ENCODE data around the gene ALK. TPM values are rescaled to one million over a fixed set of nuclear protein-coding genes. Genes with fewer than 3 reads are reported as not detected.

ALK gene
- total RNA-seq, 2 experiments from 2014 or later = not detected

GRCh38 chr2:29723255-29724001 lies 198.0 kb downstream of the ALK start:
- no peak overlapping the region for H3K27ac Mint-ChIP-seq
- no peak overlapping the region for H3K4me3 Mint-ChIP-seq
- H3K9me3 Mint-ChIP-seq = no peaks in the 10 kb centered on the region
- no peaks in the 10 kb centered on the region for H3K36me3 Mint-ChIP-seq (ENCODE audit: low read depth)
- no peaks in the 10 kb centered on the region for H3K4me1 Mint-ChIP-seq
- H3K27me3 Mint-ChIP-seq = peaks cover 8% of the 10 kb centered on the region
- ChIA-PET POLR2A (no interaction called here), CTCF (no interaction called here)
- DNase-seq = no peak

- Mint-ChIP-seq H3K27me3 (peaks cover 9% of the 10 kb centered on the region), H3K36me3 (ENCODE audit: low read depth) (no peaks in the 10 kb centered on the region), H3K27ac (no peak overlapping the region), H3K4me1 (no peaks in the 10 kb centered on the region), H3K9me3 (no peaks in the 10 kb centered on the region), H3K4me3 (no peak overlapping the region)
- no peak for DNase-seq
- CTCF ChIA-PET = no interaction called here
- POLR2A ChIA-PET = no interaction called here
Observed at GRCh38 chr2:29719639-29720038, 201.7 kb downstream of the ALK start.

- ChIA-PET CTCF (no interaction called here), POLR2A (no interaction called here)
- Mint-ChIP-seq H3K27ac (no peak overlapping the region), H3K4me3 (no peak overlapping the region), H3K27me3 (peaks cover 9% of the 10 kb centered on the region), H3K4me1 (no peaks in the 10 kb centered on the region), H3K9me3 (no peaks in the 10 kb centered on the region), H3K36me3 (ENCODE audit: low read depth) (no peaks in the 10 kb centered on the region)
- DNase-seq = no peak
Observed at GRCh38 chr2:29718076-29718686, 203.2 kb downstream of the ALK start.

- H3K36me3 Mint-ChIP-seq (ENCODE audit: low read depth) = no peaks in the 10 kb centered on the region
- no peaks in the 10 kb centered on the region for H3K4me1 Mint-ChIP-seq
- no peak overlapping the region for H3K27ac Mint-ChIP-seq
- peaks cover 4% of the 10 kb centered on the region for H3K27me3 Mint-ChIP-seq
- DNase-seq = no peak
- H3K9me3 Mint-ChIP-seq = no peaks in the 10 kb centered on the region
- H3K4me3 Mint-ChIP-seq = no peak overlapping the region
- POLR2A ChIA-PET = no interaction called here
- CTCF ChIA-PET = interaction anchor here (0.6 kb wide), 1 partner anchor 202 kb away, joined by 3 read pairs; no protein-coding TSS in a partner anchor
Observed at GRCh38 chr2:29715655-29716054, 205.7 kb downstream of the ALK start.

- no peaks in the 10 kb centered on the region for H3K4me1 Mint-ChIP-seq
- H3K36me3 Mint-ChIP-seq (ENCODE audit: low read depth) = no peaks in the 10 kb centered on the region
- POLR2A ChIA-PET = no interaction called here
- H3K27ac Mint-ChIP-seq = no peak overlapping the region
- CTCF ChIA-PET = interaction anchor here (1.0 kb wide), 1 partner anchor 10 kb away, joined by 3 read pairs; no protein-coding TSS in a partner anchor
- no peak for DNase-seq
- peaks cover 4% of the 10 kb centered on the region for H3K27me3 Mint-ChIP-seq
- no peaks in the 10 kb centered on the region for H3K9me3 Mint-ChIP-seq
- no peak overlapping the region for H3K4me3 Mint-ChIP-seq
Observed at GRCh38 chr2:29714333-29714732, 207.1 kb downstream of the ALK start.

- Mint-ChIP-seq H3K4me3 (no peak overlapping the region), H3K27ac (no peak overlapping the region), H3K27me3 (no peaks in the 10 kb centered on the region), H3K4me1 (no peaks in the 10 kb centered on the region), H3K36me3 (ENCODE audit: low read depth) (no peaks in the 10 kb centered on the region), H3K9me3 (no peaks in the 10 kb centered on the region)
- ChIA-PET POLR2A (no interaction called here), CTCF (no interaction called here)
- DNase-seq = no peak
Observed at GRCh38 chr2:29706171-29706720, 215.1 kb downstream of the ALK start.

GRCh38 chr2:29705616-29706015 lies 215.8 kb downstream of the ALK start:
- POLR2A ChIA-PET = no interaction called here
- H3K36me3 Mint-ChIP-seq (ENCODE audit: low read depth) = no peaks in the 10 kb centered on the region
- no peaks in the 10 kb centered on the region for H3K27me3 Mint-ChIP-seq
- CTCF ChIA-PET = no interaction called here
- DNase-seq = no peak
- H3K4me3 Mint-ChIP-seq = no peak overlapping the region
- no peaks in the 10 kb centered on the region for H3K4me1 Mint-ChIP-seq
- H3K27ac Mint-ChIP-seq = no peak overlapping the region
- H3K9me3 Mint-ChIP-seq = no peaks in the 10 kb centered on the region

GRCh38 chr2:29703336-29703735 lies 218.1 kb downstream of the ALK start:
- no peak for DNase-seq
- no peak overlapping the region for H3K4me3 Mint-ChIP-seq
- H3K9me3 Mint-ChIP-seq = no peaks in the 10 kb centered on the region
- no peak overlapping the region for H3K27ac Mint-ChIP-seq
- ChIA-PET CTCF (no interaction called here), POLR2A (no interaction called here)
- H3K27me3 Mint-ChIP-seq = no peaks in the 10 kb centered on the region
- no peaks in the 10 kb centered on the region for H3K36me3 Mint-ChIP-seq (ENCODE audit: low read depth)
- H3K4me1 Mint-ChIP-seq = no peaks in the 10 kb centered on the region

GRCh38 chr2:29702276-29702675 lies 219.1 kb downstream of the ALK start:
- Mint-ChIP-seq H3K4me1 (no peaks in the 10 kb centered on the region), H3K27me3 (no peaks in the 10 kb centered on the region), H3K36me3 (ENCODE audit: low read depth) (no peaks in the 10 kb centered on the region), H3K9me3 (no peaks in the 10 kb centered on the region), H3K27ac (no peak overlapping the region), H3K4me3 (no peak overlapping the region)
- no peak for DNase-seq
- POLR2A ChIA-PET = no interaction called here
- CTCF ChIA-PET = no interaction called here

GRCh38 chr2:29700560-29700959 lies 220.8 kb downstream of the ALK start:
- ChIA-PET CTCF (no interaction called here), POLR2A (no interaction called here)
- Mint-ChIP-seq H3K27ac (no peak overlapping the region), H3K4me1 (no peaks in the 10 kb centered on the region), H3K36me3 (ENCODE audit: low read depth) (no peaks in the 10 kb centered on the region), H3K9me3 (no peaks in the 10 kb centered on the region), H3K4me3 (no peak overlapping the region), H3K27me3 (no peaks in the 10 kb centered on the region)
- no peak for DNase-seq

GRCh38 chr2:29699045-29699444 lies 222.3 kb downstream of the ALK start:
- no peaks in the 10 kb centered on the region for H3K9me3 Mint-ChIP-seq
- ChIA-PET CTCF (no interaction called here), POLR2A (no interaction called here)
- no peak for DNase-seq
- no peaks in the 10 kb centered on the region for H3K36me3 Mint-ChIP-seq (ENCODE audit: low read depth)
- H3K27ac Mint-ChIP-seq = no peak overlapping the region
- H3K27me3 Mint-ChIP-seq = no peaks in the 10 kb centered on the region
- no peaks in the 10 kb centered on the region for H3K4me1 Mint-ChIP-seq
- no peak overlapping the region for H3K4me3 Mint-ChIP-seq

- Mint-ChIP-seq H3K4me3 (no peak overlapping the region), H3K9me3 (no peaks in the 10 kb centered on the region), H3K27me3 (no peaks in the 10 kb centered on the region), H3K36me3 (ENCODE audit: low read depth) (no peaks in the 10 kb centered on the region), H3K27ac (no peak overlapping the region), H3K4me1 (no peaks in the 10 kb centered on the region)
- POLR2A ChIA-PET = no interaction called here
- no peak for DNase-seq
- CTCF ChIA-PET = no interaction called here
Observed at GRCh38 chr2:29698216-29698615, 223.2 kb downstream of the ALK start.

GRCh38 chr2:29697715-29698114 lies 223.7 kb downstream of the ALK start:
- POLR2A ChIA-PET = no interaction called here
- Mint-ChIP-seq H3K9me3 (no peaks in the 10 kb centered on the region), H3K4me3 (no peak overlapping the region), H3K36me3 (ENCODE audit: low read depth) (no peaks in the 10 kb centered on the region), H3K4me1 (no peaks in the 10 kb centered on the region), H3K27ac (no peak overlapping the region), H3K27me3 (peaks cover 1% of the 10 kb centered on the region)
- CTCF ChIA-PET = no interaction called here
- no peak for DNase-seq

- DNase-seq = no peak
- peaks cover 4% of the 10 kb centered on the region for H3K27me3 Mint-ChIP-seq
- no peaks in the 10 kb centered on the region for H3K9me3 Mint-ChIP-seq
- ChIA-PET POLR2A (no interaction called here), CTCF (no interaction called here)
- no peaks in the 10 kb centered on the region for H3K36me3 Mint-ChIP-seq (ENCODE audit: low read depth)
- no peak overlapping the region for H3K4me3 Mint-ChIP-seq
- H3K27ac Mint-ChIP-seq = no peak overlapping the region
- no peaks in the 10 kb centered on the region for H3K4me1 Mint-ChIP-seq
Observed at GRCh38 chr2:29697181-29697580, 224.2 kb downstream of the ALK start.
